ENCODE measurements around the gene FHOD3.

Gene FHOD3

DNA sequence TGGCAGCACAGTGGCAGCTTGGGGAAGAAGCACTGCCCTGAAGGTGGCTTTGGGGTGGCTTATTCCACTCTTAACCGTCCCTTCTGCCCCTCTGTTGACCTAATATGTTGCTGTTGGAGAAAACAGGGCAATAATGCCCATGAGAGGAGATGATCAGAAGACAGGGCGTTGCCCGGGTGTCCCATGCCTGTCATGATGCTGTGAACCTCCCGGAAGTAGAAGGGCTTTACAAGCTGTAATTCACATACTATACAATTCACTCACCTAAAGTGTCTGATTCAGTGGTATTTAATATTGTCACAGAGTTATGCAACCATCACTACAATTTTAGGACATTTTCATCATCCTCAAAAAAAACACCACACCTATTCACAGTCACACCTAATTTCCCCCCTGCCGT is 112.3 kb downstream of the FHOD3 start:
- TF ChIP-seq, protein P1, sequence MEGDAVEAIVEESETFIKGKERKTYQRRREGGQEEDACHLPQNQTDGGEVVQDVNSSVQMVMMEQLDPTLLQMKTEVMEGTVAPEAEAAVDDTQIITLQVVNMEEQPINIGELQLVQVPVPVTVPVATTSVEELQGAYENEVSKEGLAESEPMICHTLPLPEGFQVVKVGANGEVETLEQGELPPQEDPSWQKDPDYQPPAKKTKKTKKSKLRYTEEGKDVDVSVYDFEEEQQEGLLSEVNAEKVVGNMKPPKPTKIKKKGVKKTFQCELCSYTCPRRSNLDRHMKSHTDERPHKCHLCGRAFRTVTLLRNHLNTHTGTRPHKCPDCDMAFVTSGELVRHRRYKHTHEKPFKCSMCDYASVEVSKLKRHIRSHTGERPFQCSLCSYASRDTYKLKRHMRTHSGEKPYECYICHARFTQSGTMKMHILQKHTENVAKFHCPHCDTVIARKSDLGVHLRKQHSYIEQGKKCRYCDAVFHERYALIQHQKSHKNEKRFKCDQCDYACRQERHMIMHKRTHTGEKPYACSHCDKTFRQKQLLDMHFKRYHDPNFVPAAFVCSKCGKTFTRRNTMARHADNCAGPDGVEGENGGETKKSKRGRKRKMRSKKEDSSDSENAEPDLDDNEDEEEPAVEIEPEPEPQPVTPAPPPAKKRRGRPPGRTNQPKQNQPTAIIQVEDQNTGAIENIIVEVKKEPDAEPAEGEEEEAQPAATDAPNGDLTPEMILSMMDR (IDR thresholded peaks at IDR 0.05; ENCODE audit: insufficient read depth, low read depth, low read length, missing control alignments): no peak
- DNase-seq (ENCODE audit: low read depth): no peak
- no peak overlapping the region for H3K4me3 ChIP-seq (ENCODE audit: low read depth, low read length)

- TF ChIP-seq, protein P1 (IDR thresholded peaks at IDR 0.05; ENCODE audit: insufficient read depth, low read depth, low read length, missing control alignments): no peak
- DNase-seq (ENCODE audit: low read depth): no peak
- no peak overlapping the region for H3K4me3 ChIP-seq (ENCODE audit: low read depth, low read length)
Observed at GRCh38 chr18:36410346-36410745, 112.8 kb downstream of the FHOD3 start.

DNA sequence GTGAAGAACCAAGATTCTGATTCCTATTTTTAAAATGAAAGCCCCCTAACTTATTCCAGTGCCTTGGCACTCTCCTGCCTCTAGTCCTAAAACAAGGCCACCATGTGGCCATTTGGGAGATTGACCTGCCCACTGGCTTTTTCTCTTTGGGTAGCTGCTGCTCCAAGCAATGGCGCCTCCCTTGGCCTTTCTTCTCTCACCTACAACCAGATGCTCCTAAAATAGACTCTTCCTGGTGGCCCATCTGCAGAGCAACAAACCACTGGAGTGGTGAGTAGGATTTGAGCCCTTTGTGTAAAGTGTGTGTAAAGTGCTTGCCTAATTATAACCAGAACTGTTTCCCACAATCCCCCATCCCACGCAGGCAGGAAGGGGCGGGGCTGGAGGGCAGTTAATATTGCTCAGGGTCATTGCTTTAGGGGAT is 114.2 kb downstream of the FHOD3 start:
- H3K4me3 ChIP-seq (ENCODE audit: low read depth, low read length): no peak overlapping the region
- peak; percentile 61 for DNase-seq (ENCODE audit: low read depth)
- TF ChIP-seq, protein P1 (IDR thresholded peaks at IDR 0.05; ENCODE audit: insufficient read depth, low read depth, low read length, missing control alignments): peak; percentile 49

DNA sequence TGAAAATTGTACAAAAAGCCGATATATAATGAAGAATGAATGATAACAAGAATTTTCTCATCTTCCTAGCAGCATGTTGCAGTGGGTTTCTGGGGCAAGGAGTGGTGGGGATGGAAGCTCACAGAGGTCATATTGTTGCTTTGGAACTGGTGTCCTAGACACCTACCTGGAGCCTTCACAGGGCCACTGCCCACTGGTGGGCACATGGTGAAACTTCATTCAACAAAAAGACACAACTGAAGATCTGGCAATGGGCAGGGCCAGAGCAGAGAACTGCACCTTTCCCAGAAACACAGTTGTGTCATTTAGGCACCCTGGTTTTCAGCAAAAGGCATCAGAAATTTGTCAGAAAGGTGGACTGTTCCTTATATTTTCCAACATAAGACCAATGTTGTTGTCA is 115.3 kb downstream of the FHOD3 start:
- DNase-seq (ENCODE audit: low read depth): peak; percentile 69
- TF ChIP-seq, protein P1 (IDR thresholded peaks at IDR 0.05; ENCODE audit: insufficient read depth, low read depth, low read length, missing control alignments): peak; percentile 64
- no peak overlapping the region for H3K4me3 ChIP-seq (ENCODE audit: low read depth, low read length)

- TF ChIP-seq, protein P1 (IDR thresholded peaks at IDR 0.05; ENCODE audit: insufficient read depth, low read depth, low read length, missing control alignments): no peak
Observed at GRCh38 chr18:36415171-36415570, 117.7 kb downstream of the FHOD3 start.

GRCh38 chr18:36415625-36416024 is 118.1 kb downstream of the FHOD3 start:
- TF ChIP-seq, protein P1 (IDR thresholded peaks at IDR 0.05; ENCODE audit: insufficient read depth, low read depth, low read length, missing control alignments): no peak
- H3K4me3 ChIP-seq (ENCODE audit: low read depth, low read length): no peak overlapping the region
- no peak for DNase-seq (ENCODE audit: low read depth)

More at GRCh38 chr18:36415171-36415570, 117.7 kb downstream of the FHOD3 start:
- DNase-seq (ENCODE audit: low read depth): no peak
- H3K4me3 ChIP-seq (ENCODE audit: low read depth, low read length): no peak overlapping the region

DNA sequence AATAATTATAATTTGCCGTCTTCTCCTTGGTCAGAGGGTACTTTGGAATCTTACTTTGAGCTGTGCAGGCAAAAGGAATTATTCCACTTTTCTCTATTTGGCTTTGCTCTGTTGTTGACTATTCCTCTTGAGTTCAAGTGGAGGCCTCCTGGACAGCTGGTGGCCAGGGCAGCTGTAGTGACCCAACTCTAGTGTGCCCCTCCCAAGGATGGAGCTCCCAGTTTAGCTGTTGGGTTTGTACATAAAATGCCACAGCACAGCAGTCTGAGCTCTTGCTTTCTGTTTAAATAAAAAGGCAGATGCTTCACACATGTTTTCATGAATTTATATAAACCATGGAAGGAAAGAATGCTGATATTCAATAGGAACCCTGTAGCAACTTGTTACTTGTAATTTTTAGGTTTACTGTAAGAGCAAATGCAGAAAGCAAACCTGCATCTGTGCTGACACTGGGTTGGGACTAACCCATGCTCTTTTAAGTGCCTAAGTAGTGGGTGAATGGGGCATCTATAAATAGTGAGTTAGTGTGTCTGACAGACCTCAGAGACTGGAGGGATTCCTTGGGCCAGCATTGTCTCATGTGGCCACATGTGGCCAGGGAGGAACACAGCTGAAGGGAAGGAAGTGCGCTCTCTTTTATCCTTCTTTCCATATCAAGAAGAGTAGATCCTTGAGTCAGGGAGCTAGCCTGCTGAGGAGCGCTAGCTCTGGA is 121.8 kb downstream of the FHOD3 start:
- DNase-seq (ENCODE audit: low read depth): no peak
- TF ChIP-seq, protein P1 (IDR thresholded peaks at IDR 0.05; ENCODE audit: insufficient read depth, low read depth, low read length, missing control alignments): no peak
- no peak overlapping the region for H3K4me3 ChIP-seq (ENCODE audit: low read depth, low read length)
